Rectal smooth muscle tissue (tissue), 1 donor: ENCODE measurements around the gene NGF.

Experiments
- H3K27ac ChIP-seq: one replicate; pipeline ENCODE4 v1.7.0; 2013; ENCODE audit warnings: low read depth, low read length, inconsistent platforms
- H3K27me3 ChIP-seq: one replicate; pipeline ENCODE4 v1.7.0; 2013; ENCODE audit warnings: low read length; ENCODE audit not compliant: control insufficient read depth, insufficient read depth
- H3K36me3 ChIP-seq: one replicate; pipeline ENCODE4 v1.7.0; 2013; ENCODE audit warnings: low read length; ENCODE audit not compliant: control insufficient read depth, insufficient read depth
- H3K4me1 ChIP-seq: one replicate; pipeline ENCODE4 v1.7.0; 2013; ENCODE audit warnings: low read length; ENCODE audit not compliant: control insufficient read depth, insufficient read depth
- H3K4me3 ChIP-seq: one replicate; pipeline ENCODE4 v1.7.0; 2013; ENCODE audit warnings: low read length
- H3K9ac ChIP-seq: one replicate; pipeline ENCODE4 v1.7.0; 2013; ENCODE audit warnings: low read length

Gene NGF

GRCh38 chr1:115330480-115331013 is 7.5 kb downstream of the NGF start:
- Histone ChIP-seq H3K36me3 (no peaks in the 10 kb centered on the region), H3K4me3 (no peak overlapping the region), H3K27ac (no peak overlapping the region), H3K27me3 (no peaks in the 10 kb centered on the region), H3K4me1 (no peaks in the 10 kb centered on the region), H3K9ac (no peak overlapping the region)

DNA sequence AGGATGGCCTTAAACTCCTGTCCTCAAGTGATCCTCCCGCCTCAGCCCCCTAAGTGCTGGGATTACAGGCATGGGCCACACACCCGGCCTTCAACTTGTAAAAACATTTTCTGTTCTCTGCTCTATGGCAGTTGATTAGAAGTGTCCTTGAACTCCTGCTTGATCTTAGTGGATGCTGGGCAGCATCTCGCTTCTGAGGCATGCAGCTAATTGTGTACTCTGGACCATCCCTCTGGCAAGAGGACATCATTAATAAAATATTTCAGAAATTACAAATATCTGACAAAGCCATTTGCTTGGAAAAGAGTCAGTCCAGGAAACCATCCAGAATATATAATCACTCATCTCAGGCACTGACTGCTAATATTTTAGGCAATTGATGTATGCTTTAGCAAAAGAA is 8.1 kb downstream of the NGF start:
- Histone ChIP-seq H3K4me3 (no peak overlapping the region), H3K4me1 (no peaks in the 10 kb centered on the region), H3K27me3 (no peaks in the 10 kb centered on the region), H3K36me3 (no peaks in the 10 kb centered on the region), H3K27ac (no peak overlapping the region), H3K9ac (no peak overlapping the region)

GRCh38 chr1:115327270-115327669 is 10.8 kb downstream of the NGF start:
- no peak overlapping the region for H3K4me3 ChIP-seq
- H3K36me3 ChIP-seq: no peaks in the 10 kb centered on the region
- H3K4me1 ChIP-seq: no peaks in the 10 kb centered on the region
- no peak overlapping the region for H3K27ac ChIP-seq
- H3K9ac ChIP-seq: no peak overlapping the region
- H3K27me3 ChIP-seq: no peaks in the 10 kb centered on the region

GRCh38 chr1:115326419-115326818 is 11.6 kb downstream of the NGF start:
- Histone ChIP-seq H3K27ac (no peak overlapping the region), H3K36me3 (no peaks in the 10 kb centered on the region)

DNA sequence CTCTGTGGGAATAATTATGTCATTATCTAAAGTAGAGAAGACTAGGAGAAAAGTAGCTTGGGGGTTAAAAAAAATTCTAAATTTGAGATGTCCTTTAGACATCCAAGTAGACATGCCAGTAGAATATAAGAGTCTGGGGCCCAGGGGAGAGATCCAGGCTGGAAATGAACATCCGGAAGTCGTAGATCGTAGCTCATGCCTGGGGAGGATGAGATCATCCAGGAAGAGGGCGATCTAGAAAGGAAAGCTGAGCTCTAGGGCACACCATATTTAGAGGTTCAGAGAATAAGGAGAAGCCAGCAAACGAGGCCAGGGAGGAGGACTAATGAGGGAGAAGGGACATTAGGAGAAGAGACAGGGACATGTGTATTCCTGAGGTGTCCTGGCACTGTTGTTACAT is 12.2 kb downstream of the NGF start:
- no peaks in the 10 kb centered on the region for H3K4me1 ChIP-seq
- no peaks in the 10 kb centered on the region for H3K36me3 ChIP-seq
- H3K9ac ChIP-seq: no peak overlapping the region
- no peak overlapping the region for H3K27ac ChIP-seq
- H3K4me3 ChIP-seq: no peak overlapping the region
- H3K27me3 ChIP-seq: no peaks in the 10 kb centered on the region

More at GRCh38 chr1:115326419-115326818, 11.6 kb downstream of the NGF start:
- no peak overlapping the region for H3K4me3 ChIP-seq
- no peaks in the 10 kb centered on the region for H3K4me1 ChIP-seq
- H3K27me3 ChIP-seq: no peaks in the 10 kb centered on the region
- no peak overlapping the region for H3K9ac ChIP-seq

DNA sequence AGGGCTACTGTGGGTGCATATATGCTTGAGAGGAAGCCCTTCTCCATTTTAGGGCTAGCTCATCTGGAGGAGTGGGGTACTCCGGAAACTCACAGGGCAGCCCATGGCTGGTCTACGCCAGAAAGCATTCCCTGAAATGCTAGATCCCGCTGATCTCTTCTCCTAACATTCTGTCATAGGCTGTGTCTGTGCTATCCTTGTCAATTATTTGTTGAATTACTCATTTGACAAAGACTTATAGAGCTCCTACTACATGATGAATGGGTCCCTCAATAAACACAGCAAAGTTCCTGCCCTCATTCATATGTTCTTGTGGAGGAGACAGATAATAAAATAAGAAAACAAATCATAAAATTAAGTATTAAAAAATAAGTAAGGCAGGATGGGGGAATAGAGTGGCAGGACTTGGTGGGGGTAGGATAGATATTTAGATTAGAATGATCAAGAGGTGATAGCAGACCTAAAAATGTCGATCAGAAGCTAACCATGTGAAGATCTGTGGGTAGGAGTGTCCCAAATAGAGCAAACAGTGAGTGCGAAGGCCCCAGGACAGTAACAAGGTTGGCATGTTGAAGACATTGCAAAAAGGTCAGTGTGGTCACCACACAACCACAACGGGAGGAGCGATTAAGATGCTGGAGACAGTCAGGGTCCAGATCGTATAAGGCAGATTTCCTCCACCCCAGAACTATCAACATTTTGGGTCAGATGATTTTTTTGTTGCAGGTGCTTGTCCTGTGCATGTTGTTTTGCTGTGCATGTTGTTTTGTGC is 13.2 kb downstream of the NGF start:
- Histone ChIP-seq H3K9ac (no peak overlapping the region), H3K36me3 (no peaks in the 10 kb centered on the region), H3K4me3 (no peak overlapping the region), H3K4me1 (no peaks in the 10 kb centered on the region), H3K27me3 (no peaks in the 10 kb centered on the region), H3K27ac (no peak overlapping the region)

GRCh38 chr1:115323366-115324004 is 14.6 kb downstream of the NGF start:
- no peaks in the 10 kb centered on the region for H3K27me3 ChIP-seq
- no peaks in the 10 kb centered on the region for H3K36me3 ChIP-seq
- H3K9ac ChIP-seq: no peak overlapping the region
- no peak overlapping the region for H3K27ac ChIP-seq
- no peaks in the 10 kb centered on the region for H3K4me1 ChIP-seq
- no peak overlapping the region for H3K4me3 ChIP-seq

- no peak overlapping the region for H3K9ac ChIP-seq
These were observed 15.4 kb downstream of the NGF start for GRCh38 chr1:115322631-115323030.

GRCh38 chr1:115320377-115320776 is 17.7 kb downstream of the NGF start:
- Histone ChIP-seq H3K4me3 (no peak overlapping the region), H3K27ac (no peak overlapping the region), H3K27me3 (no peaks in the 10 kb centered on the region), H3K4me1 (no peaks in the 10 kb centered on the region), H3K9ac (no peak overlapping the region), H3K36me3 (no peaks in the 10 kb centered on the region)

More at GRCh38 chr1:115322631-115323030, 15.4 kb downstream of the NGF start:
- Histone ChIP-seq H3K27me3 (no peaks in the 10 kb centered on the region), H3K36me3 (no peaks in the 10 kb centered on the region), H3K27ac (no peak overlapping the region), H3K4me3 (no peak overlapping the region), H3K4me1 (no peaks in the 10 kb centered on the region)

DNA sequence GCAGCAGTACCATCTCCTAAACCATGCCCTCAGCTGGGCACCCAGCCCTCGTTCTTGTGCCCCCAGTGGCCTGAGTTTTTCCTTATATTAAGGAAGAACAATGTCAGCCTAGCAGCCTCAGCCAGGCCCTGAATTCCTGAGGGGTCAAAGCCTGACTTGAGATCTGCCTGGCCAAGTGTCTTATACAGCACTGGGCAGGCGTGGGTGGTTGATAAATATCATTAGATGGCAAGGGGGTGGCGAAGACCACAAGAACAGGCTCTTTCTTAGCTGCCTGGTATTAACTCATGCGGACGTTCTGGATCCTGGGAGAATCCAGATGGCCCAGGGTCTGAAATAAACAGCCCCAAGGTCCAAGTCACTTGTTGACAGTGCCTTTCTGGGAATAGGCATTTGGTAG is 18.3 kb downstream of the NGF start:
- Histone ChIP-seq H3K9ac (no peak overlapping the region), H3K27me3 (no peaks in the 10 kb centered on the region), H3K27ac (no peak overlapping the region), H3K36me3 (no peaks in the 10 kb centered on the region), H3K4me1 (no peaks in the 10 kb centered on the region), H3K4me3 (no peak overlapping the region)

DNA sequence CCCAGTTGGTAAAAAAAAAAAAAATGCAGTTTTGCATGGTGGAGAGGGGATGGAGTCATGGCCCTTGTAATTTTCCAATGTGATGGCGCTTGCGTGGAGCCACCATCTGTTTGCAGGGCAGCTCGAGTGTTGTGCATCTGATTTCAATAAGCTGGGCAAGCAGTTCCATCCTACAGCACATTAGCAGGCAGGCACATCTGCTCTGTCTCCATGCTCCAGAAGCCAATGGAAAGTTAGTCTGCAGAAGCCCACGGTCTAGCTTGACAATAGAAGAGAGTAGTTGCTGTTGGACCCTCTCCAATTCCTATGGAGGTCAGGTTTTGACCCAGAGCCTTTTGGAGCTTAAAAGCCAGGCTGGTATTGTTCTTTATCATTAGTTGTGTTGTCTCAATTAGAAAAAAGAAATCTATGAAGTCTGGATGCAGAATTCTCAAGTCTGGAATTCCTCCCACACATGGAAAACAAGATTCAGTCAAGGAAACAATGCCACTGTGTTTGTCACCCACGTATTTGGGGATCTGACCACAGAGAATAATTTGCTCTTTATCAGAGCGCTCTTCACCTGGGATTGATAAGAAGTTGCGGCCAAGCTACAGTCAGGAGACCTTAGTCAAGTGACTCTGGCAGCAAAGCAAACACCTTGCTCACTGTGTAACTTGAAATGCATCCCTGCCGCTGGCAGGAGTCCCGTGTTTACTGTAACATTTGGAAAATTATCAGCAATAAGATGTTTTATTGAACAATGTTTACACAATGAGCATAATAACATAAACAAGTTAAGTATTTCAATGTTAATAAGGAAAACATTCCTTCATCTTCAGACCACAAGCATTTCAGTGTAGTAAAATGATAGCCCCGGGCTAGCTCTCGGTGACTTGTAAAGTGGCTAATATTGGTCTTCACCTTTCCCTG is 20.7 kb downstream of the NGF start:
- H3K4me1 ChIP-seq: peaks cover 2% of the 10 kb centered on the region
- no peaks in the 10 kb centered on the region for H3K36me3 ChIP-seq
- H3K27ac ChIP-seq: no peak overlapping the region
- no peak overlapping the region for H3K9ac ChIP-seq
- H3K27me3 ChIP-seq: no peaks in the 10 kb centered on the region
- H3K4me3 ChIP-seq: no peak overlapping the region

DNA sequence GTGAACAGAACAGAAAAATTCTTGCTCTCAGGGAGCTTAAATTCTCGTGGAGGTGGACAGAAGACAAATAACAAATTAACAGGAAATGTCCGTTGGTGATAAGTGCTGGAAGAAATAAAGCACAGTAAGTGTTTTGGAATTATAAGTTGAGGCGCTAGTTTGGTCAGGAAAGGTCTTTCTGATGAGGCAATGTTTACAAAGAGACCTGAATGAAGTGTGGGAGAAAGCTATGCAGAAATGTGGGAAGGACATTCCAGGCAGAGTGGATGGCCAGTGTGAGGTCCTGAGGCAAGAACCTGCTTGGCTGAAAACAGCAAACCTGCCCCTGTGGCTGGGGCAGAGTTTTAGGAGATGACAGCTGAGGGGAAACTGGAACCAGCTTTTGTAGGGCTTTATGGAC is 23.3 kb downstream of the NGF start:
- Histone ChIP-seq H3K27me3 (no peaks in the 10 kb centered on the region), H3K4me3 (no peak overlapping the region), H3K27ac (no peak overlapping the region), H3K4me1 (peaks cover 2% of the 10 kb centered on the region), H3K36me3 (no peaks in the 10 kb centered on the region), H3K9ac (no peak overlapping the region)
